Activated CD4-positive, alpha-beta memory T cell treated with anti-CD3 and anti-CD28 coated beads for 36 hours (primary cell): Measurements from ENCODE around the gene FAF1. TPM values are rescaled to one million over a fixed set of nuclear protein-coding genes. Genes with fewer than 3 reads are reported as not detected.

ENCODE experiments used
- CTCF ChIA-PET: fragments of 350-600 bp; sonication (Branson Sonifier 250); formaldehyde crosslinking; loops from one replicate; lab custom pipeline; 2021; ENCODE audit warnings: antibody characterized with exemption, inconsistent platforms; lab: Charles Lee
- POLR2A ChIA-PET: fragments of 350-600 bp; sonication (Branson Sonifier 250); formaldehyde crosslinking; loops from one replicate; lab custom pipeline; 2021; ENCODE audit warnings: antibody characterized with exemption; lab: Charles Lee
- DNase-seq: peaks from one replicate; pipeline ENCODE4 v3.0.0-alpha.2; 2020
- H3K27ac Mint-ChIP-seq: one replicate; pipeline ENCODE4 v1.8.0; 2021; ENCODE audit warnings: mixed read lengths
- H3K27me3 Mint-ChIP-seq: one replicate; pipeline ENCODE4 v1.8.0; 2021; ENCODE audit warnings: mixed read lengths
- H3K36me3 Mint-ChIP-seq: one replicate; pipeline ENCODE4 v1.8.0; 2021; ENCODE audit warnings: mixed read lengths
- H3K4me1 Mint-ChIP-seq: one replicate; pipeline ENCODE4 v1.8.0; 2021; ENCODE audit warnings: low read depth, mixed read lengths
- H3K4me3 Mint-ChIP-seq: one replicate; pipeline ENCODE4 v1.8.0; 2021; ENCODE audit warnings: mild to moderate bottlenecking, mixed read lengths
- H3K9me3 Mint-ChIP-seq: one replicate; pipeline ENCODE4 v1.8.0; 2021; ENCODE audit warnings: mixed read lengths
- intact Hi-C: fragments of 100-400 bp; cut with micrococcal nuclease; formaldehyde crosslinking; loops from one replicate; pipeline ENCODE4 v1.15.1; 2023
- total RNA-seq, 2 experiments: library from RNA; stranded (reverse); gene quantifications; one replicate each; pipeline ENCODE4 v1.2.3, GENCODE V29; 2021

FAF1 gene
- total RNA-seq, 2 experiments from 2014 or later, result 77.0 to 84.6 TPM

- Mint-ChIP-seq H3K27me3 (no peaks in the 10 kb centered on the region), H3K4me3 (no peak overlapping the region), H3K36me3 (no peaks in the 10 kb centered on the region), H3K27ac (no peak overlapping the region), H3K4me1 (no peaks in the 10 kb centered on the region), H3K9me3 (no peaks in the 10 kb centered on the region)
- intact Hi-C loops, result loop anchor here (10.0 kb wide), 1 partner anchor 278 kb away; the partner anchor contains the start of gene DMRTA2
- POLR2A ChIA-PET, result no interaction called here
- DNase-seq, result no peak
- CTCF ChIA-PET, result no interaction called here
Observed at GRCh38 chr1:50702395-50702794, 257.7 kb downstream of the FAF1 start.

GRCh38 chr1:50701706-50702317, 258.3 kb downstream of the FAF1 start:
- no peaks in the 10 kb centered on the region for H3K9me3 Mint-ChIP-seq
- no peak overlapping the region for H3K4me3 Mint-ChIP-seq
- no peak overlapping the region for H3K27ac Mint-ChIP-seq
- H3K4me1 Mint-ChIP-seq, result no peaks in the 10 kb centered on the region
- intact Hi-C loops, result loop anchor here (10.0 kb wide), 1 partner anchor 277 kb away; the partner anchor contains the start of gene DMRTA2
- no peaks in the 10 kb centered on the region for H3K27me3 Mint-ChIP-seq
- DNase-seq, result no peak
- POLR2A ChIA-PET, result no interaction called here
- CTCF ChIA-PET, result no interaction called here
- no peaks in the 10 kb centered on the region for H3K36me3 Mint-ChIP-seq

DNA sequence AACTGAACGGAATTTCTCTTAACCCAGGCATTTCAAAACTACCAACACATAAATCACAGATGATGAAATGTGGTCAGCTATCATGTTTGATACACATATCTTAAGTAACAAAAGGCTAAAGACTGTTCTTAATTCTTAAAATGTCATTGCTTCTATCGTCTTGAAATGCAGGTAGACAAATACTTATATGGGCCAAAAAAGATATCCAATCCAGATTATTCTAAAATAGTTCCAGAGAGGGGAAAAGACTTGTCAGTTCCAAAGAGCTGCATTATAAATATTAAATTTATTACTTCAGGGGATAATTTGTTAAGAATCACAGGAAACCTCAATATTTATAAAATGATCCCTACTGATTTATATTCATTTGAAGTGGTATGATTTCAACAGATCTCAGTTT, 259.4 kb downstream of the FAF1 start:
- Mint-ChIP-seq H3K36me3 (no peaks in the 10 kb centered on the region), H3K4me3 (no peak overlapping the region), H3K4me1 (no peaks in the 10 kb centered on the region), H3K27me3 (no peaks in the 10 kb centered on the region), H3K27ac (no peak overlapping the region), H3K9me3 (no peaks in the 10 kb centered on the region)
- CTCF ChIA-PET, result no interaction called here
- no peak for DNase-seq
- POLR2A ChIA-PET, result no interaction called here
- intact Hi-C loops, result loop anchor here (10.0 kb wide), 1 partner anchor 276 kb away; the partner anchor contains the start of gene DMRTA2

GRCh38 chr1:50700214-50700613, 259.9 kb downstream of the FAF1 start:
- no peak overlapping the region for H3K27ac Mint-ChIP-seq
- H3K4me3 Mint-ChIP-seq, result no peak overlapping the region
- H3K9me3 Mint-ChIP-seq, result no peaks in the 10 kb centered on the region
- H3K36me3 Mint-ChIP-seq, result no peaks in the 10 kb centered on the region
- no peaks in the 10 kb centered on the region for H3K4me1 Mint-ChIP-seq
- DNase-seq, result no peak
- intact Hi-C loops, result loop anchor here (10.0 kb wide), 1 partner anchor 275 kb away; the partner anchor contains the start of gene DMRTA2
- ChIA-PET CTCF (no interaction called here), POLR2A (no interaction called here)
- H3K27me3 Mint-ChIP-seq, result no peaks in the 10 kb centered on the region

DNA sequence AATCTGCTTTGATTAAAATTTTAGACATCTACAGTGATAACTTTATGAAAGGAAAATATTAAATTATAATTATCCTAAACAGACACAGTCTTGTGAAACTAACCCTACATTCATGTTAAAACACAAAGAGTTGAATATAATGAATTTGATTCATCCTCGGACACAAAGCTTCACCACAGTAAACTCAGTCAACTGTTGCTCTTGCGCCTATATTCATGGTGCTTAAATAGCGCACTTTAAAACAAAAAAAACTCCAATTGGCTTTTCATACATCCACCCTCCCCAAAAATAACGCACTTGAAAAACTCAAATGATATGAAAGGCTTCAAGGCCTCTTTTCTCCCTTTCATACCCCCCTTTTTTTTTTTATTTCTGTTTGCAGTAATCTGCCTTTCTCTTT, 260.3 kb downstream of the FAF1 start:
- Mint-ChIP-seq H3K9me3 (no peaks in the 10 kb centered on the region), H3K4me1 (no peaks in the 10 kb centered on the region), H3K4me3 (no peak overlapping the region), H3K27me3 (no peaks in the 10 kb centered on the region), H3K36me3 (no peaks in the 10 kb centered on the region), H3K27ac (no peak overlapping the region)
- POLR2A ChIA-PET, result no interaction called here
- no peak for DNase-seq
- intact Hi-C loops, result loop anchor here (10.0 kb wide), 1 partner anchor 275 kb away; the partner anchor contains the start of gene DMRTA2
- CTCF ChIA-PET, result no interaction called here

GRCh38 chr1:50697440-50698421, 262.3 kb downstream of the FAF1 start:
- Mint-ChIP-seq H3K27me3 (no peaks in the 10 kb centered on the region), H3K4me3 (no peak overlapping the region), H3K36me3 (no peaks in the 10 kb centered on the region), H3K9me3 (no peaks in the 10 kb centered on the region), H3K4me1 (no peaks in the 10 kb centered on the region), H3K27ac (no peak overlapping the region)
- ChIA-PET CTCF (no interaction called here), POLR2A (no interaction called here)
- intact Hi-C loops, result no loop called here
- DNase-seq, result no peak

DNA sequence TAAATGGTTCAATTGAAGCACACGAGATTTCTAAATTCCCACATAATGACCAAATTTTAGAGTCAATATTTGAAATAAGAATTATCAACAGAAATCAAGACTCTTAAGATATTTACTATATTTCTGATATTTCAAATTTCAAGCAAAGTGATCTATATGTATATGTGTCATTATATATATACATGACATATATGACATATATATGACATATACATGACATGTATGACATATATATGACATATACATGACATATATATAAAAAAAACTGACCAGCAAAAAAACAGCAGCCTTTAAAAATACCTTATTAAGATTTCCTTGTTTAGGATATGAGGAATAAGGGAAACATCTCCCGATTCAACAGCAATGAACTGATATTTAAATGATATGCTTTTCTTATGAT, 266.2 kb downstream of the FAF1 start:
- Mint-ChIP-seq H3K27ac (no peak overlapping the region), H3K9me3 (no peaks in the 10 kb centered on the region), H3K4me1 (no peaks in the 10 kb centered on the region), H3K4me3 (no peak overlapping the region), H3K36me3 (peaks cover 4% of the 10 kb centered on the region), H3K27me3 (no peaks in the 10 kb centered on the region)
- DNase-seq, result no peak
- ChIA-PET CTCF (no interaction called here), POLR2A (no interaction called here)
- intact Hi-C loops, result no loop called here

GRCh38 chr1:50684185-50684584, 275.9 kb downstream of the FAF1 start:
- H3K27ac Mint-ChIP-seq, result no peak overlapping the region
- intact Hi-C loops, result no loop called here
- H3K36me3 Mint-ChIP-seq, result peaks cover 7% of the 10 kb centered on the region
- H3K4me3 Mint-ChIP-seq, result no peak overlapping the region
- POLR2A ChIA-PET, result no interaction called here
- H3K27me3 Mint-ChIP-seq, result no peaks in the 10 kb centered on the region
- DNase-seq, result no peak
- CTCF ChIA-PET, result no interaction called here
- no peaks in the 10 kb centered on the region for H3K4me1 Mint-ChIP-seq
- H3K9me3 Mint-ChIP-seq, result no peaks in the 10 kb centered on the region

GRCh38 chr1:50681931-50682330, 278.1 kb downstream of the FAF1 start:
- Mint-ChIP-seq H3K27me3 (no peaks in the 10 kb centered on the region), H3K9me3 (no peaks in the 10 kb centered on the region), H3K36me3 (peaks cover 5% of the 10 kb centered on the region), H3K4me3 (no peak overlapping the region), H3K27ac (no peak overlapping the region), H3K4me1 (no peaks in the 10 kb centered on the region)
- CTCF ChIA-PET, result no interaction called here
- DNase-seq, result no peak
- intact Hi-C loops, result no loop called here
- POLR2A ChIA-PET, result no interaction called here

- POLR2A ChIA-PET, result no interaction called here
- H3K4me1 Mint-ChIP-seq, result no peaks in the 10 kb centered on the region
- H3K27me3 Mint-ChIP-seq, result no peaks in the 10 kb centered on the region
- H3K27ac Mint-ChIP-seq, result no peak overlapping the region
- DNase-seq, result no peak
- H3K36me3 Mint-ChIP-seq, result peaks cover 2% of the 10 kb centered on the region
- H3K4me3 Mint-ChIP-seq, result no peak overlapping the region
- H3K9me3 Mint-ChIP-seq, result no peaks in the 10 kb centered on the region
- intact Hi-C loops, result no loop called here
- CTCF ChIA-PET, result no interaction called here
Observed at GRCh38 chr1:50667710-50668356, 292.2 kb downstream of the FAF1 start.

- ChIA-PET CTCF (no interaction called here), POLR2A (no interaction called here)
- intact Hi-C loops, result no loop called here
- DNase-seq, result no peak
- Mint-ChIP-seq H3K27ac (no peak overlapping the region), H3K9me3 (no peaks in the 10 kb centered on the region), H3K4me3 (no peak overlapping the region), H3K4me1 (no peaks in the 10 kb centered on the region), H3K27me3 (no peaks in the 10 kb centered on the region), H3K36me3 (peaks cover 2% of the 10 kb centered on the region)
Observed at GRCh38 chr1:50667272-50667671, 292.8 kb downstream of the FAF1 start.

DNA sequence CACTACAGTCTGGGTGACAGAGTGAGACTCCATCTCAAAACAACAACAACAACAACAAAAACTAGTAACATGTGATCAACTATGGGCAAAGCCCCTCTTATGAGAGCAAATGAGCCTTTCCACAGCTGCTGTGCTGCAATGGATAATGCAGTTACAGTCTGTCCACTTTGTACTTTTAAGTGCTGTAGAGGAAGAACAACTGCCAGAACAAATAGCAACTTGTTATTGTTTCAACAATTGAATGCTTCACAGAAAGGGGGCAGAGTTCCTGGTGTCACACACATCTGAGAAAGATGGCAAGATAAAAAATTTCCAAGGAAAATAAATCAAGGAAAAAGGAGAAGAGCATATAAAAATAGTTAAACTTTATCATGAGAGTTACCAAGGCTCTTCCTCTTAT, 293.2 kb downstream of the FAF1 start:
- H3K4me1 Mint-ChIP-seq, result no peaks in the 10 kb centered on the region
- H3K9me3 Mint-ChIP-seq, result no peaks in the 10 kb centered on the region
- POLR2A ChIA-PET, result no interaction called here
- CTCF ChIA-PET, result no interaction called here
- DNase-seq, result no peak
- no peaks in the 10 kb centered on the region for H3K27me3 Mint-ChIP-seq
- H3K27ac Mint-ChIP-seq, result no peak overlapping the region
- no peak overlapping the region for H3K4me3 Mint-ChIP-seq
- intact Hi-C loops, result no loop called here
- H3K36me3 Mint-ChIP-seq, result peaks cover 2% of the 10 kb centered on the region
